GM12878 (cell line): ENCODE data around the gene IRGC. TPM values are rescaled to one million over a fixed set of nuclear protein-coding genes. Genes with fewer than 3 reads are reported as not detected.

Experiments used
- ATAC-seq: fragments of 200-7000 bp; cut with Tn5 transposase; 3 replicates; pipeline ENCODE4 v1.9.1; 2020; ENCODE audit warnings: mild to moderate bottlenecking, moderate library complexity
- BruUV-seq: library from RNA; stranded (reverse); fragments of 400-500 nt; replicated peaks from 2 replicates; lab custom pipeline; 2021; lab: Mats Ljungman, UMichigan
- CTCF ChIA-PET: fragments of 300-600 bp; sonication (Branson Sonifier 250); formaldehyde crosslinking; extraction: SDS; loops from one replicate; lab custom pipeline; 2021; ENCODE audit warnings: inconsistent platforms; lab: Yijun Ruan, JAX
- POLR2A ChIA-PET: fragments of 350-600 bp; formaldehyde crosslinking; extraction: SDS; loops from one replicate; lab custom pipeline; 2021; ENCODE audit warnings: inconsistent platforms; lab: Charles Lee
- RAD21 ChIA-PET: fragments of 300-600 bp; sonication (Branson Sonifier 250); formaldehyde crosslinking; loops from one replicate; lab custom pipeline; 2023; ENCODE audit warnings: antibody characterized with exemption; ENCODE audit not compliant: unreplicated experiment; lab: Charles Lee
- SMC1A ChIA-PET: fragments of 300-600 bp; sonication (Branson Sonifier 250); formaldehyde crosslinking; loops from one replicate; lab custom pipeline; 2023; ENCODE audit not compliant: unreplicated experiment, uncharacterized antibody; lab: Charles Lee
- DNase-seq: peaks from one replicate; pipeline ENCODE4 v3.0.0-alpha.2; 2011; ENCODE audit warnings: low read depth, low spot score
- FAIRE-seq: peaks from 3 replicates; lab custom pipeline; 2011; peaks lifted over from hg19 to GRCh38; lab: Jason Lieb, UNC
- H2AFZ ChIP-seq: 2 replicates; pipeline ENCODE4 v1.6.0; 2011; ENCODE audit warnings: low read depth, low read length, control low read depth; ENCODE audit not compliant: control insufficient read depth
- H3K27ac ChIP-seq: 2 replicates; pipeline ENCODE4 v1.5.1; 2011; ENCODE audit warnings: control low read depth; ENCODE audit not compliant: control insufficient read depth, insufficient read depth
- H3K27me3 ChIP-seq, 2 experiments: replicated peaks in 1 of 2; 2 replicates each; pipeline versions ENCODE4 v1.6.0 to v1.6.1; 2011; ENCODE audit warnings: low read length in 1 of 2; ENCODE audit not compliant: control insufficient read depth in 2 of 2, insufficient read depth in 2 of 2
- H3K36me3 ChIP-seq, 2 experiments: 2 replicates each; pipeline ENCODE4 v1.5.1; 2011; ENCODE audit warnings: low read length in 1 of 2; ENCODE audit not compliant: control insufficient read depth in 2 of 2, insufficient read depth in 2 of 2
- H3K4me1 ChIP-seq: 2 replicates; pipeline ENCODE4 v1.6.1; 2011; ENCODE audit warnings: mild to moderate bottlenecking, low read length, moderate library complexity, mixed read lengths; ENCODE audit not compliant: control insufficient read depth, insufficient read depth
- H3K4me2 ChIP-seq: 2 replicates; pipeline ENCODE4 v1.6.0; 2011; ENCODE audit warnings: control low read depth; ENCODE audit not compliant: control insufficient read depth, insufficient read depth
- H3K4me3 ChIP-seq: fragments of 200-600 bp; sonication (generic); 2 replicates; pipeline ENCODE4 v1.5.1; 2016
- H3K79me2 ChIP-seq: 2 replicates; pipeline ENCODE4 v1.6.0; 2011; ENCODE audit warnings: low read length; ENCODE audit not compliant: control insufficient read depth, insufficient read depth
- H3K9ac ChIP-seq: 2 replicates; pipeline ENCODE4 v1.8.0; 2011; ENCODE audit warnings: low read length, control low read depth, mixed read lengths; ENCODE audit not compliant: control insufficient read depth, insufficient read depth
- H3K9me3 ChIP-seq: replicated peaks from 3 replicates; pipeline ENCODE4 v1.5.1; 2011; ENCODE audit warnings: mild to moderate bottlenecking, low read length; ENCODE audit not compliant: control insufficient read depth, insufficient read depth
- H4K20me1 ChIP-seq: 2 replicates; pipeline ENCODE4 v1.6.0; 2011; ENCODE audit not compliant: control insufficient read depth, insufficient read depth
- CREM ChIP-seq: IDR thresholded peaks from 2 replicates; pipeline ENCODE4 v1.6.1; 2014; ENCODE audit warnings: antibody characterized with exemption, low read depth
- RCOR1 ChIP-seq: conservative IDR thresholded peaks from 2 replicates; pipeline ENCODE4 v1.6.1; 2012; ENCODE audit warnings: low read depth, low read length, improper control_type of control experiment
- TCF12 ChIP-seq: IDR thresholded peaks from 2 replicates; pipeline ENCODE4 v1.6.1; 2011; ENCODE audit warnings: low read depth, mild to moderate bottlenecking, low read length
- WGBS: methylation state at CpG from one replicate; pipeline ENCODE4 v1.1.6; 2016; ENCODE audit warnings: low lambda C conversion rate; ENCODE audit not compliant: insufficient replicate concordance, insufficient coverage; ENCODE audit errors: missing lambda C conversion rate; 5-methylcytosine and 5-hydroxymethylcytosine counted together
- in situ Hi-C: fragments of 300-500 bp; cut with MboI; formaldehyde crosslinking; loops from 9 replicates; pipeline ENCODE4 v1.14.3; 2018; ENCODE audit warnings: mixed read lengths
- intact Hi-C: fragments of 100-400 bp; cut with micrococcal nuclease; formaldehyde crosslinking; loops from one replicate; pipeline ENCODE4 v1.14.2; 2022; ENCODE audit not compliant: unreplicated experiment
- polyA plus RNA-seq, 11 experiments: library from polyadenylated mRNA; depleted of rRNA in 4 of 11; unstranded in 6 of 11; stranded (reverse) in 5 of 11; fragments of >200 nt; fragmentation: Nextera tagmentation in 4 of 11; fragmentation: Illumina TruSeq in 1 of 11; extraction: Ambion mirVana in 4 of 11; extraction: Trizol in 1 of 11; gene quantifications; 1 replicate in 1 of 11; 2 replicates in 10 of 11; pipeline versions ENCODE4 v1.2.1 to v1.2.3, GENCODE V29; 2011 to 2016; ENCODE audit warnings: inconsistent platforms in 2 of 11, missing spikeins in 2 of 11, low read depth in 1 of 11
- total RNA-seq, 4 experiments: library from RNA; depleted of rRNA in 3 of 4; stranded (reverse); fragments of >200 nt in 3 of 4; fragmentation: Illumina TruSeq in 1 of 4; extraction: Trizol in 1 of 4; gene quantifications; 2 replicates each; pipeline versions ENCODE4 v1.2.1 to v1.2.3, GENCODE V29; 2013 to 2021
- TF ChIP-seq, protein P1 (sequence below), 3 experiments: IDR thresholded peaks in 2 of 3; conservative IDR thresholded peaks in 1 of 3; 2 replicates each; pipeline ENCODE4 v1.5.1; 2011; ENCODE audit warnings: low read depth in 3 of 3, low read length in 3 of 3, mild to moderate bottlenecking in 3 of 3, control low read depth in 2 of 3, moderate library complexity in 2 of 3, inconsistent platforms in 1 of 3, mixed read lengths in 1 of 3; ENCODE audit not compliant: control insufficient read depth in 2 of 3, insufficient read depth in 1 of 3; ENCODE audit errors: extremely low read depth in 1 of 3

IRGC gene
- total and polyA plus RNA-seq, 10 of the 15 experiments (the other 5 are each of a cell fraction or from before 2014, with no cell fraction given), result 0.04 TPM; not detected in 9

DNA sequence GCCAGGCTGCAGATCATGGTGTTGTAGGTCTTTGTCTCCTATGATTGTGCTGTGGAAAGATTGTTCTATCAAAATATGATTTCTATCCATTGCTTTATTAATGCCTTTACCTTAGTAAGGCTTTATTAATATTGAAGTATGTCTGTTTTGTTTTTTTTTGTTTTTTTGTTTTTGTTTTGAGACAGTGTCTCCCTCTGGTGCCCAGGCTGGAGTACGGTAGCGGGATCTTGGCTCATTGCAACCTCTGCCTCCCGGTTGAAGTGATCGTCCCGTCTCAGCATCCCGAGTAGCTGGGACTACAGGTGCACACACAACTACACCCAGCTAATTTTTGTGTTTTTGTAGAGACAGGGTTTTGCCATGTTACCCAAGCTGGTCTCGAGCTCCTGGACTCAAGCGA lies 7.7 kb downstream of the IRGC start:
- Histone ChIP-seq H4K20me1 (no peaks in the 10 kb centered on the region), H3K27me3 (no peaks in the 10 kb centered on the region), H3K4me2 (no peak overlapping the region), H2AFZ (no peak overlapping the region), H3K36me3 (peaks cover 2 to 6% of the 10 kb centered on the region in 2 experiments; a peak in 2 of 4 replicates), H3K4me1 (peaks cover 26% of the 10 kb centered on the region), H3K4me3 (no peak overlapping the region), H3K9me3 (no peaks in the 10 kb centered on the region), H3K27ac (no peak overlapping the region), H3K9ac (no peak overlapping the region), H3K79me2 (no peaks in the 10 kb centered on the region)
- in situ Hi-C loops (no loop called here), intact Hi-C loops (no loop called here)
- ChIA-PET RAD21 (interaction anchor here (3.6 kb wide), 1 partner anchor 55 kb away, joined by 15 read pairs; no protein-coding TSS in a partner anchor), POLR2A (interaction anchor here (0.5 kb wide), 1 partner anchor 49 kb away, joined by 7 read pairs; no protein-coding TSS in a partner anchor), CTCF (interaction anchor here (0.6 to 1.3 kb wide), 6 partner anchors 19 to 266 kb away, joined by 3 to 4 read pairs (median 4); partner anchors contain the start of gene PLAUR), SMC1A (interaction anchor here (2.9 kb wide), 1 partner anchor 55 kb away, joined by 22 read pairs; the partner anchor contains the start of gene PLAUR)
- no TSS peak for BruUV-seq
- TF ChIP-seq CREM (no peak), RCOR1 (no peak), TCF12 (no peak)
- TF ChIP-seq, protein P1, sequence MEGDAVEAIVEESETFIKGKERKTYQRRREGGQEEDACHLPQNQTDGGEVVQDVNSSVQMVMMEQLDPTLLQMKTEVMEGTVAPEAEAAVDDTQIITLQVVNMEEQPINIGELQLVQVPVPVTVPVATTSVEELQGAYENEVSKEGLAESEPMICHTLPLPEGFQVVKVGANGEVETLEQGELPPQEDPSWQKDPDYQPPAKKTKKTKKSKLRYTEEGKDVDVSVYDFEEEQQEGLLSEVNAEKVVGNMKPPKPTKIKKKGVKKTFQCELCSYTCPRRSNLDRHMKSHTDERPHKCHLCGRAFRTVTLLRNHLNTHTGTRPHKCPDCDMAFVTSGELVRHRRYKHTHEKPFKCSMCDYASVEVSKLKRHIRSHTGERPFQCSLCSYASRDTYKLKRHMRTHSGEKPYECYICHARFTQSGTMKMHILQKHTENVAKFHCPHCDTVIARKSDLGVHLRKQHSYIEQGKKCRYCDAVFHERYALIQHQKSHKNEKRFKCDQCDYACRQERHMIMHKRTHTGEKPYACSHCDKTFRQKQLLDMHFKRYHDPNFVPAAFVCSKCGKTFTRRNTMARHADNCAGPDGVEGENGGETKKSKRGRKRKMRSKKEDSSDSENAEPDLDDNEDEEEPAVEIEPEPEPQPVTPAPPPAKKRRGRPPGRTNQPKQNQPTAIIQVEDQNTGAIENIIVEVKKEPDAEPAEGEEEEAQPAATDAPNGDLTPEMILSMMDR (IDR thresholded peaks at IDR 0.05 in 2 of 3, conservative IDR thresholded peaks at IDR 0.05 in 1 of 3; ENCODE audit: control insufficient read depth in 2 of 3, extremely low read depth in 1 of 3, insufficient read depth in 1 of 3, low read depth in 3 of 3, low read length in 3 of 3), result 0 out of 6 replicates have a peak, but pooled peaks of 2 of the 3 experiments have one; percentile 9 to 24
- ATAC-seq, result no peak
- no peak for FAIRE-seq
- 84% methylated on average over 8 of the region's 8 CpGs for WGBS
- DNase-seq, result no peak
